ENCODE measurements around the gene BTN2A1. TPM values are rescaled to one million over a fixed set of nuclear protein-coding genes. Genes with fewer than 3 reads are reported as not detected.

BTN2A1 gene
- total and polyA plus RNA-seq, 10 of the 15 experiments (the other 5 are each of a cell fraction or from before 2014, with no cell fraction given): 8.2 to 28.0 (median 15.8) TPM

GRCh38 chr6:26484161-26484560 is 26.4 kb downstream of the BTN2A1 start:
- H2AFZ ChIP-seq (ENCODE audit: control insufficient read depth, low read depth, low read length): no peak overlapping the region
- no peak overlapping the region for H3K9ac ChIP-seq (ENCODE audit: control insufficient read depth, insufficient read depth, low read length)
- H4K20me1 ChIP-seq (ENCODE audit: control insufficient read depth, insufficient read depth): no peaks in the 10 kb centered on the region
- no peaks in the 10 kb centered on the region for H3K36me3 ChIP-seq (ENCODE audit: control insufficient read depth in 2 of 2, insufficient read depth in 2 of 2, low read length in 1 of 2)
- intact Hi-C loops (cut with micrococcal nuclease; ENCODE audit: unreplicated experiment): no loop called here
- no peak for FAIRE-seq
- WGBS (ENCODE audit: insufficient coverage, insufficient replicate concordance, low lambda C conversion rate, missing lambda C conversion rate): 26% methylated on average over 2 of the region's 2 CpGs
- SMC1A ChIA-PET (ENCODE audit: uncharacterized antibody, unreplicated experiment): interaction anchor here (0.9 to 2.1 kb wide), 5 partner anchors 8 to 19 kb away, joined by 3 to 7 read pairs (median 4); no protein-coding TSS in a partner anchor
- no peak for DNase-seq (ENCODE audit: low read depth, low spot score)
- in situ Hi-C loops (cut with MboI): no loop called here
- no TSS peak for BruUV-seq (replicated peaks)
- no peaks in the 10 kb centered on the region for H3K79me2 ChIP-seq (ENCODE audit: control insufficient read depth, insufficient read depth, low read length)
- POLR2A ChIA-PET: interaction anchor here (1.4 kb wide), 1 partner anchor 19 kb away, joined by 3 read pairs; no protein-coding TSS in a partner anchor
- CTCF ChIA-PET: no interaction called here
- no peak overlapping the region for H3K27ac ChIP-seq (ENCODE audit: control insufficient read depth, insufficient read depth)
- no peak for ATAC-seq
- no peak overlapping the region for H3K4me2 ChIP-seq (ENCODE audit: control insufficient read depth, insufficient read depth)
- H3K4me1 ChIP-seq (ENCODE audit: control insufficient read depth, insufficient read depth, low read length): no peaks in the 10 kb centered on the region
- H3K9me3 ChIP-seq (replicated peaks; ENCODE audit: control insufficient read depth, insufficient read depth, low read length): no peaks in the 10 kb centered on the region; the same call in 2 of the 3 replicates
- H3K27me3 ChIP-seq (replicated peaks in 1 of 2; ENCODE audit: control insufficient read depth in 2 of 2, insufficient read depth in 2 of 2, low read length in 1 of 2): no peaks in the 10 kb centered on the region
- RAD21 ChIA-PET (ENCODE audit: unreplicated experiment): interaction anchor here (1.0 to 1.1 kb wide), 2 partner anchors 8 to 10 kb away, joined by 3 to 4 read pairs; no protein-coding TSS in a partner anchor
- no peak overlapping the region for H3K4me3 ChIP-seq
- TF ChIP-seq TCF7 (IDR thresholded peaks at IDR 0.05; ENCODE audit: borderline replicate concordance) (no peak), PAX8 (IDR thresholded peaks at IDR 0.05) (no peak), ATF3 (IDR thresholded peaks at IDR 0.05; ENCODE audit: borderline replicate concordance, extremely low read depth, low read depth, low read length) (no peak), POU2F2 (IDR thresholded peaks at IDR 0.05; ENCODE audit: borderline replicate concordance, low read depth, low read length) (no peak), FOS (IDR thresholded peaks at IDR 0.05; ENCODE audit: borderline replicate concordance, extremely low read depth, insufficient read length) (no peak), NFYA (IDR thresholded peaks at IDR 0.05; ENCODE audit: borderline replicate concordance, low read depth, low read length) (no peak), SIX5 (IDR thresholded peaks at IDR 0.05; ENCODE audit: low read depth, low read length, severe bottlenecking) (no peak), ZNF622 (IDR thresholded peaks at IDR 0.05) (no peak), KLF5 (IDR thresholded peaks at IDR 0.05; ENCODE audit: partially characterized antibody) (no peak), SRF (IDR thresholded peaks at IDR 0.05; ENCODE audit: low read depth in 2 of 2, low read length in 2 of 2) (no peak), NFYB (IDR thresholded peaks at IDR 0.05; ENCODE audit: insufficient read depth, low read depth, low read length) (no peak), GATAD2B (conservative IDR thresholded peaks at IDR 0.05; ENCODE audit: low read depth) (no peak), CTCF (IDR thresholded peaks at IDR 0.05 in 2 of 3, conservative IDR thresholded peaks at IDR 0.05 in 1 of 3; ENCODE audit: control insufficient read depth in 2 of 3, extremely low read depth in 1 of 3, insufficient read depth in 1 of 3, low read depth in 3 of 3, low read length in 3 of 3) (no peak), STAT1 (conservative IDR thresholded peaks at IDR 0.05) (no peak), CREM (IDR thresholded peaks at IDR 0.05; ENCODE audit: low read depth) (no peak), CUX1 (IDR thresholded peaks at IDR 0.05; ENCODE audit: insufficient replicate concordance, low read depth, low read length) (no peak)

Measured in GM12878 (cell line).